Stimulated activated CD8-positive, alpha-beta memory T cell treated with anti-CD3 and anti-CD28 coated beads, Interleukin-15, amount 100 ng/mL, for 4 hours (primary cell): ENCODE data around the gene TELO2.

Source experiments
- DNase-seq, 2 donors: peaks; one replicate each; pipeline ENCODE4 v3.0.0-alpha.2; 2020; ENCODE audit warnings: low read depth in 2 of 2

TELO2 gene

GRCh38 chr16:1554826-1555445 lies 61.8 kb downstream of the TELO2 start:
- DNase-seq = no peak

DNA sequence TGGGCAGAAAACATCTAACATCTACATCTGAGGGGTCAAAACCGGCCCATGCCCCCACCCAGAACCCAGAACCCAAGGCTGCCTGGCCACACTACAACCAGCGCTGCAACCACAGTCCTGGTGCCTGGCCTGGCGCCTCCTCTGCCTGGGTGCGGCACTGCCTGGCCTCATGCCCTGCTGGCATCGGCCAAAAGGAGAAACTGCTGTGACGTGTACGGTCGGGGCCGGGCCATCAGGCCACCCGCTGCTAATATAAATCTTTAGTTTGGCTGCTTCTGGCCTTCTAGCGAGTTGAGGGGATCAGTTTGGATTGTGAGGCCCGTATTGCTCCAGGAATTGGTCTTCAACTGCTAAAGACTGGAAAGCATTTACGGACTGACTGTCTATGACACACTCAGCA lies 63.1 kb downstream of the TELO2 start:
- no peak for DNase-seq

DNA sequence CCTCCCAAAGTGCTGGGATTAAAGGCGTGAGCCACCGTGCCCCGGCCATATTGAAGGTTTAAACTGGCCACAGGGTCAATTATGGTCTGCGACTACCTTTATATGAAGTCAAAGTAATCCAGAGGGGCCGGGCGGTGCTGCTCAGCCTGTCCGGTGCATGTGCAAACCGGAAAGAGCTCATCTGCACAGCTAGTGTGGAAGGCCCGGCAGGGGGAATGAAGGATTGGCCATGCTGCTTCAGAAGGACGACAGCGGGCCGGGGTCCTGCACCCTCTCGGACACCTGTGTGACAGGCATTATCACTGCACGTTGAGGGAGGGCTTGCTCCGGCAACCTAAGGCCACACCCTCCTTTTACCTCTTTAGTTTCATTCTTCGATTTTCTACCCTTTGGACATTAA lies 63.9 kb downstream of the TELO2 start:
- no peak for DNase-seq

DNA sequence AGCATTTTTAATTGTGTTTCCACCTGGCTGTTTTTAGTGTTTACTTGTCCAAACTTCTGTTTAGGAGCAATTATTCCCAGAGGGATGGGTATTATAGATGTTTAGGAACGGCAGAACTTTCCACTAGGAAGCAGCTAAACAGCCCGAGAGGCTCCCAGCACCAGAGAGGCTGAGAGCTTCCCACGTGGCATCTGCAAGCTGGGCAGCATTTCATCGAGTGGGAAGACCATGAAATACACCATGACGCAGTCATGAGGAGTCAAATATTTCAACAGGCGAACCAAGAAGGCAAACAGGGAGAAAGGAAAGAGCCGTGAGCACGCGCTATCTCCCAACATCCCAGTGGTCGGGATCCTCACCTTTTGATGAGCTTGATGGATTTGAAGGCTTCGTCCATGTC lies 64.4 kb downstream of the TELO2 start:
- DNase-seq = no peak

DNA sequence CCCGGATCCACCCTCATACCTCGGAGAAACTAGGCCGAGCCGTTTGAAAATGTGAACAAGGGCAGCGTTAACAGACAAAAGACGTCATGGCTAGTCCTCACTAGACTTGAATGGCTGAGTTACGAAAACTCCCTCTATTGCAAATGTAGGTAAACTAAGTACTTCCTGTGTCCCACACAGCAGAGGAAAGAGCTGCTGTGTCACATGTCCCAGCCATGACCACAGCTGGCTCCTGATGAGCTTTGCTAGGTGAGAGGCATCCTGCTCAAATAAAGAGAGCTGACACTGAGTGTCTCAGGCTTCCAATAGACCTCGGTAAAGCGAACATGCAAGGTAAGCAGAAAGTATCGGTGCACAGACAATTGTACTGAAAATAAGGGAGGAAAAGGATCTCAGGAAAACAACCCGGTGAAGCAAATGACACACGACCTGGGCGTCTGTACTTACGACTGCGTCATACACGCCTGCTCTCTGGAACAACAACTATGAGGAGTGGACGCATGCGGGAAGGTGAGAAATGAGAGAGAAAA lies 66.4 kb downstream of the TELO2 start:
- DNase-seq = no peak
